Large intestine (tissue), 3 donors: ENCODE measurements around the gene ZNF101. TPM values are rescaled to one million over a fixed set of nuclear protein-coding genes. Genes with fewer than 3 reads are reported as not detected.
"Not testable (repeated sequence)": the region's sequence is repeated elsewhere in the genome, so short reads cannot be mapped to it uniquely, and the experiment has no call there.

Source experiments
- DNase-seq, 2 donors: peaks; one replicate each; pipeline versions ENCODE4 v3.0.0 to v3.0.0-alpha.2; 2013
- H3K27ac ChIP-seq: one replicate; pipeline ENCODE4 v1.5.1; 2013; ENCODE audit warnings: low read length
- H3K27me3 ChIP-seq: 2 replicates; pipeline ENCODE4 v1.6.1; 2013; ENCODE audit warnings: low read length; ENCODE audit not compliant: control insufficient read depth, insufficient read depth
- H3K36me3 ChIP-seq: 2 replicates; pipeline ENCODE4 v1.6.1; 2013; ENCODE audit warnings: low read length; ENCODE audit not compliant: control insufficient read depth, insufficient read depth
- H3K4me1 ChIP-seq: one replicate; pipeline ENCODE4 v1.6.1; 2013; ENCODE audit warnings: low read length; ENCODE audit not compliant: control insufficient read depth, insufficient read depth
- H3K4me3 ChIP-seq: one replicate; pipeline ENCODE4 v1.5.1; 2013; ENCODE audit warnings: low read length
- H3K9me3 ChIP-seq: one replicate; pipeline ENCODE4 v1.6.1; 2013; ENCODE audit warnings: mild to moderate bottlenecking, low read depth, low read length, moderate library complexity; ENCODE audit not compliant: control insufficient read depth
- WGBS: methylation state at CpG from one replicate; pipeline ENCODE4 v1.1.5; 2013; ENCODE audit warnings: low lambda C conversion rate; ENCODE audit not compliant: insufficient coverage; 5-methylcytosine and 5-hydroxymethylcytosine counted together
- polyA plus RNA-seq: library from polyadenylated mRNA; unstranded; fragments of 120-200 nt; gene quantifications from one replicate; pipeline ENCODE4 v1.2.1, GENCODE V29; 2013

Gene ZNF101
- polyA plus RNA-seq, 1 donor: 9.1 TPM

GRCh38 chr19:19661675-19662251, 6.9 kb upstream of the ZNF101 start:
- Histone ChIP-seq H3K4me1 (peaks cover 9% of the 10 kb centered on the region), H3K27me3 (no peaks in the 10 kb centered on the region)
- peak in 1 of 2 donors; percentile 28 for DNase-seq

DNA sequence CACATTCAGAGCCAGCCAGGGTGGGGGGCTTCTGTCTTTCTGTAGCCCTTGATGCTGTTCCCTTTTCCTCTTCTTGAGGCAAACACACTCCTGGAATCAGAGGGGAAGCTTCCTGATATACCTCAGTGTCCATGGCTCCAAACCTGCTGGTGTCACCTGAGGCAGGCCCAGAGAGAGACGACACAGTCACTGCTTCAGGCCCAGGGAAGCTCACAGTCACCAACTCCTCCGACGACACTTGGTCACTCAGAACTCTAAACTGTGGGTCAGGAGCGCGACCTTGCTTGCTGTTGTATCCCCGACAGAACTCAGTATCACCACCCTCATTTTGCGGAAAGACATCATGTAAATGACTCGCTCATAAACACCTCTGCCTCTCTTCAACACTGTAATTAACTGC, 6.3 kb upstream of the ZNF101 start:
- Histone ChIP-seq H3K4me1 (peaks cover 9% of the 10 kb centered on the region), H3K27ac (no peak overlapping the region), H3K4me3 (peak overlapping the region; percentile 92), H3K36me3 (peaks cover 32% of the 10 kb centered on the region), H3K27me3 (no peaks in the 10 kb centered on the region), H3K9me3 (no peaks in the 10 kb centered on the region)
- no peak for DNase-seq
- no CpG with 5 or more reads among the region's 8 CpGs for WGBS

More at GRCh38 chr19:19661675-19662251, 6.9 kb upstream of the ZNF101 start:
- Histone ChIP-seq H3K27ac (no peak overlapping the region), H3K36me3 (peaks cover 38% of the 10 kb centered on the region), H3K4me3 (no peak overlapping the region), H3K9me3 (no peaks in the 10 kb centered on the region)
- WGBS: no CpG with 5 or more reads among the region's 18 CpGs

- no peak for DNase-seq
- no CpG with 5 or more reads among the region's 17 CpGs for WGBS
- H3K4me3 ChIP-seq: peak overlapping the region; percentile 92
- H3K4me1 ChIP-seq: peaks cover 9% of the 10 kb centered on the region
- no peaks in the 10 kb centered on the region for H3K27me3 ChIP-seq
- H3K9me3 ChIP-seq: no peaks in the 10 kb centered on the region
- H3K27ac ChIP-seq: peak overlapping the region; percentile 55
- peaks cover 27% of the 10 kb centered on the region for H3K36me3 ChIP-seq
These were observed 5.8 kb upstream of the ZNF101 start for GRCh38 chr19:19662871-19663255.

DNA sequence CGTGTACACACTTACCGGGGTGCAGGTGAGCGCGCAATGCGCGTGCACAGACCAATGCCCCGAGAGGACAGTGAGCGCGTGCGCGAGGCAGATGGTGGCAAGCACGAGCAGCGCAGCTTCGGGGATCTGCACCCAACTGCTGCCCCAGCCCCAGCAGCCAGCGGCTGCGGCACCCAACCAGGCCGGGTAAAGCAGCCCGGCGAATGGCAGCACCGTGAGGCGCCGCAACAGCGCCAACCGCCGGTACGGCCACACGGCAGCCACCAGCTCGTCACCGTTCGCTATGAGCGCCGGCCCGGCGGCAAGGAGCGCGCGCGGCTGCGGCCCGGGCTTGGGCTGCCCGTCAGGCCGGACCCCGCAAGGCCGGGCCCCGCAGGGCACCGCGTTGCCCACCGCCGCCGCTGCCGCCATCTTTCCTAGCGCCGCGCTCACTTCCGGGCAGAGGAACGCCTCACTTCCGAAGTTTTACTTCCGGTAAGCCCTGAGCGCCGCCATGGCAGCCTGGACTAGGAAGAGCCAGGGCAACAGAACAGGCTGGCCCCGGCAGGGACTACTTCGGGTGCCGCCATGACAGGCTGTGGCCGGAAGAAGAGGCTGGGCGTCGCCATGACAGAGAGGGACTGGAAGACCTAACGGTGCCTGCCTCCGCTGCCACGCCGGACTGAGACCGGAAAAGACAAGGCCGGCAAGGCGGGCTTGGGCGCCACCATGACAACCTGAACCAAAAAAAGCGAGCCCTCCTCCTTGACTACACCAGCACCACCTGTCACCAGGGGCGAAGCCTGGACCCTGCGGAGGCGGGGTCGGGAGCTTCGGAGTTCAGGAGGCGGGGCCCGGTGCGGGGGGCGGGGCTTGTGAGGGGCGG, 5.2 kb upstream of the ZNF101 start, which contains the start of gene ATP13A1:
ATP13A1 (minus strand) TSS at position 421 of the 865 bp plus-strand sequence; CDS start at position 411, 10 bp downstream.
- no peaks in the 10 kb centered on the region for H3K9me3 ChIP-seq
- H3K4me3 ChIP-seq: peak within 1 kb of the TSS; percentile 92
- peak within 1 kb of the TSS; percentile 97 for H3K27ac ChIP-seq
- H3K4me1 ChIP-seq: peaks cover 12% of the 10 kb centered on the region
- peaks cover 22% of the 10 kb centered on the region for H3K36me3 ChIP-seq
- peak; percentile 97 to 99 for DNase-seq
- H3K27me3 ChIP-seq: no peaks in the 10 kb centered on the region
- WGBS: 0% methylated on average over 3 of the region's 85 CpGs

DNA sequence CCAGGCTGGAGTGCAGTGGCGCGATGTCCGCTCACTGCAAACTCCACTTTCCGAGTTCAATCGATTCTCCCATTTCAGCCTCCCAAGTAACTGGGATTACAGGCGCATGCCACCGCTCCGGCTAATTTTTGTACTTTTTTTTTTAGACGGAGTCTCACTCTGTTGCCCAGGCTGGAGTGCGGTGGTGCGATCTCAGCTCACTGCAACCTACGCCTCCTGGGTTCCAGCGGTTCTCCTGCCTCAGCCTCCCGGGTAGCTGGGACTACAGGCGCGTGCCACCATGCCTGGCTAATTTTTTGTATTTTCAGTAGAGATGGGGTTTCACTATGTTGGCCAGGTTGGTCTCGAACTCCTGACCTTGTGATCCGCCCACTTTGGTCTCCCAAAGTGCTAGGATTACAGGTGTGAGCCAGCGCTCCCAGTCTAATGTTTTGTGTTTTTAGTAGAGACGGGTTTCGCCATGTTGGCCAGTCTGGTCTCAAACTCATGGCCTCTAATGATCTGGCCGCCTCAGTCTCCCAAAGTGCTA, 3.2 kb upstream of the ZNF101 start:
- H3K4me1 ChIP-seq: peaks cover 16% of the 10 kb centered on the region

DNA sequence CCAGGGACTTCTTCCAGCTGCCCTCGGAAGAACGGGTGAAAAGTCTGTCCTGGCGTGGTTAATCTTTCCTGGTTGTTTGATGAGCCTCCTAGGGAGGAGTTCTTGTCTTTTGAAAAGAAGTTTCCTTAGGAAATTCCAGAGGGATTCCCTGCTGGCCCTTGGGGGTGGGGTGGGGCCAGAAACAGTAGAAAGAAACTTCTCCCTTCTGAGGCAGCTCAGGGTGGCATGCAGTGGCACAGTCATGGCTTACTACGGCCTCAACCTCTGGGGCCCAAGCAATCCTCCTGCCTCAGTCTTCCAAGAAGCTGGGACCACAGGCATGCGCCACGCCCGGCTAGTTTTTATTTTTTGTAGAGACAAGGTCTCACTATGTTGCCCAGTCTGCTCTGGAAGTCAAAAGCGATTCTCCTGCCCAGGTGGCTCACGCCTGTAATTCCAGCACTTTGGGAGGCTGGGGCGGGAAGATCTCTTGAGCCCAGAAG, 1.5 kb downstream of the ZNF101 start:
- H3K9me3 ChIP-seq: peaks cover 11% of the 10 kb centered on the region
- DNase-seq: no peak
- H3K27me3 ChIP-seq: no peaks in the 10 kb centered on the region
- H3K36me3 ChIP-seq: peaks cover 10% of the 10 kb centered on the region
- H3K27ac ChIP-seq: no peak overlapping the region
- no CpG with 5 or more reads among the region's 10 CpGs for WGBS
- H3K4me1 ChIP-seq: peaks cover 8% of the 10 kb centered on the region
- H3K4me3 ChIP-seq: peak overlapping the region; percentile 92

More for the DNA sequence above, 3.2 kb upstream of the ZNF101 start:
- H3K4me3 ChIP-seq, H3K27ac ChIP-seq, DNase-seq, H3K27me3 ChIP-seq, H3K9me3 ChIP-seq, H3K36me3 ChIP-seq: not testable (repeated sequence)
- WGBS: 100% methylated on average over 5 of the region's 22 CpGs

GRCh38 chr19:19672816-19673215, 4.2 kb downstream of the ZNF101 start:
- Histone ChIP-seq H3K27ac (no peak overlapping the region), H3K9me3 (peaks cover 13% of the 10 kb centered on the region), H3K36me3 (peaks cover 24% of the 10 kb centered on the region), H3K4me1 (peaks cover 8% of the 10 kb centered on the region), H3K27me3 (no peaks in the 10 kb centered on the region), H3K4me3 (no peak overlapping the region)
- no CpG with 5 or more reads among the region's 3 CpGs for WGBS
- DNase-seq: no peak

DNA sequence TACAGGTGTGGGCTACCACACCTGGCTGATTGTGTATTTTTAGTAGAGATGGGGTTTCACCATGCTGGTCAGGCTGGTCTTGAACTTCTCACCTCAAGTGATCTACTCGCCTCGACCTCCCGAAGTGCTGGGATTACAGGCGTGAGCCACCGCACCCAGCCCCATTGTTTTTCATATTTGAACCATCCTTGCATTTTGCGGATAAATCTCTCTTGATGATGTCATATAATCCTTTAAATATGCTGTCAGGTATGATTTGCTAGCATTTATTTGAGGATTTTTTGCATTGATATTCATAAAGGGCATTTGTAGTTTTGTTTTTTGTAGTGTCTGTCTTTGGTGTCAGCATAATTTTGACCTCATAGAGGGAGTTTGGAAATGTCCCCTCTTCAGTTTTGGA, 5.7 kb downstream of the ZNF101 start:
- Histone ChIP-seq H3K27me3 (no peaks in the 10 kb centered on the region), H3K4me3 (no peak overlapping the region), H3K27ac (no peak overlapping the region), H3K36me3 (peaks cover 36% of the 10 kb centered on the region), H3K9me3 (peaks cover 20% of the 10 kb centered on the region), H3K4me1 (peaks cover 4% of the 10 kb centered on the region)
- WGBS: no CpG with 5 or more reads among the region's 6 CpGs
- no peak for DNase-seq

- no peak for DNase-seq
- peaks cover 33% of the 10 kb centered on the region for H3K9me3 ChIP-seq
- H3K27me3 ChIP-seq: no peaks in the 10 kb centered on the region
- H3K36me3 ChIP-seq: peaks cover 41% of the 10 kb centered on the region
- no peak overlapping the region for H3K27ac ChIP-seq
- no peak overlapping the region for H3K4me3 ChIP-seq
- WGBS: 100% methylated on average over 1 of the region's 7 CpGs
- H3K4me1 ChIP-seq: no peaks in the 10 kb centered on the region
These were observed 8.9 kb downstream of the ZNF101 start for GRCh38 chr19:19677579-19677978.
